Cardiac muscle cell (in vitro differentiated cells and primary cell): ENCODE results near the gene PCCB. TPM values are rescaled to one million over a fixed set of nuclear protein-coding genes. Genes with fewer than 3 reads are reported as not detected.

Experiments used
- DNase-seq, 2 donors: peaks; one replicate each; pipeline versions ENCODE4 v3.0.0 to v3.0.0-alpha.2; 2010 to 2017; ENCODE audit warnings: low read depth in 1 of 2, low spot score in 1 of 2
- H3K27ac ChIP-seq: fragments of 200-600 bp; sonication (generic); 2 replicates; pipeline ENCODE4 v1.5.1; 2016
- H3K27me3 ChIP-seq: fragments of 200-600 bp; sonication (generic); 2 replicates; pipeline ENCODE4 v1.6.0; 2016; ENCODE audit warnings: control low read depth
- H3K36me3 ChIP-seq: fragments of 200-600 bp; sonication (generic); 2 replicates; pipeline ENCODE4 v1.5.1; 2016; ENCODE audit warnings: control low read depth
- H3K4me1 ChIP-seq: fragments of 200-600 bp; sonication (generic); 2 replicates; pipeline ENCODE4 v1.8.1; 2017; ENCODE audit warnings: low read depth, mild to moderate bottlenecking, mixed run types
- H3K4me3 ChIP-seq: fragments of 200-600 bp; sonication (generic); 2 replicates; pipeline ENCODE4 v1.5.1; 2016; ENCODE audit warnings: mild to moderate bottlenecking
- H3K9me3 ChIP-seq: fragments of 200-600 bp; sonication (generic); 2 replicates; pipeline ENCODE4 v1.5.1; 2017; ENCODE audit warnings: low read depth, mild to moderate bottlenecking, control low read depth
- polyA plus RNA-seq: library from polyadenylated mRNA; unstranded; fragments of >200 nt; fragmentation: Nextera tagmentation; extraction: Ambion mirVana; gene quantifications from 2 replicates; pipeline ENCODE4 v1.2.1, GENCODE V29; 2016
- total RNA-seq: library from RNA; depleted of rRNA; stranded (reverse); fragments of >200 nt; gene quantifications from 2 replicates; pipeline ENCODE4 v1.2.3, GENCODE V29; 2016
- TF ChIP-seq, protein P1 (sequence below): IDR thresholded peaks from 2 replicates; pipeline ENCODE4 v1.5.1; 2012; ENCODE audit warnings: low read depth, mild to moderate bottlenecking, low read length

PCCB gene
- total and polyA plus RNA-seq, 2 experiments from 2014 or later = 57.8 to 65.8 TPM

DNA sequence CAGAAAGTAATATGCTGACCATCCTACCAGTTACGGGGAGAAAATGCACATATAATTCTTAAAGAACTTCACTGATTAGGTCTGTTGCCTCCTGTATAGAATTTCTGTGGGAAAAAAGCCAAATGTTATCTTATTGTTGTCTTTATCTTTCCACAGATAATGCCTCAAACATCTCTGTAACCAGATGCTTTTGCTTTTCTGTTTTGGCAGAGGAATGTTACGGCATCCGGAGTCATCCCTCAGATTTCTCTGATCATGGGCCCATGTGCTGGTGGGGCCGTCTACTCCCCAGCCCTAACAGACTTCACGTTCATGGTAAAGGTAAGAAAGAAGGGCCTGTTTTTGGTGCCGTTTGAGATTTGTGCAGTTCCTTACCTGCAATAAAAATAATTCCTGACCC lies 33.5 kb downstream of the PCCB start:
- peak in 1 of 2 donors; percentile 25 for DNase-seq
- H3K4me1 ChIP-seq = peaks cover 20% of the 10 kb centered on the region
- H3K9me3 ChIP-seq = no peaks in the 10 kb centered on the region
- no peak overlapping the region for H3K4me3 ChIP-seq
- H3K36me3 ChIP-seq = peaks cover 16% of the 10 kb centered on the region
- no peak overlapping the region for H3K27ac ChIP-seq
- no peaks in the 10 kb centered on the region for H3K27me3 ChIP-seq
- TF ChIP-seq, protein P1, sequence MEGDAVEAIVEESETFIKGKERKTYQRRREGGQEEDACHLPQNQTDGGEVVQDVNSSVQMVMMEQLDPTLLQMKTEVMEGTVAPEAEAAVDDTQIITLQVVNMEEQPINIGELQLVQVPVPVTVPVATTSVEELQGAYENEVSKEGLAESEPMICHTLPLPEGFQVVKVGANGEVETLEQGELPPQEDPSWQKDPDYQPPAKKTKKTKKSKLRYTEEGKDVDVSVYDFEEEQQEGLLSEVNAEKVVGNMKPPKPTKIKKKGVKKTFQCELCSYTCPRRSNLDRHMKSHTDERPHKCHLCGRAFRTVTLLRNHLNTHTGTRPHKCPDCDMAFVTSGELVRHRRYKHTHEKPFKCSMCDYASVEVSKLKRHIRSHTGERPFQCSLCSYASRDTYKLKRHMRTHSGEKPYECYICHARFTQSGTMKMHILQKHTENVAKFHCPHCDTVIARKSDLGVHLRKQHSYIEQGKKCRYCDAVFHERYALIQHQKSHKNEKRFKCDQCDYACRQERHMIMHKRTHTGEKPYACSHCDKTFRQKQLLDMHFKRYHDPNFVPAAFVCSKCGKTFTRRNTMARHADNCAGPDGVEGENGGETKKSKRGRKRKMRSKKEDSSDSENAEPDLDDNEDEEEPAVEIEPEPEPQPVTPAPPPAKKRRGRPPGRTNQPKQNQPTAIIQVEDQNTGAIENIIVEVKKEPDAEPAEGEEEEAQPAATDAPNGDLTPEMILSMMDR = no peak

DNA sequence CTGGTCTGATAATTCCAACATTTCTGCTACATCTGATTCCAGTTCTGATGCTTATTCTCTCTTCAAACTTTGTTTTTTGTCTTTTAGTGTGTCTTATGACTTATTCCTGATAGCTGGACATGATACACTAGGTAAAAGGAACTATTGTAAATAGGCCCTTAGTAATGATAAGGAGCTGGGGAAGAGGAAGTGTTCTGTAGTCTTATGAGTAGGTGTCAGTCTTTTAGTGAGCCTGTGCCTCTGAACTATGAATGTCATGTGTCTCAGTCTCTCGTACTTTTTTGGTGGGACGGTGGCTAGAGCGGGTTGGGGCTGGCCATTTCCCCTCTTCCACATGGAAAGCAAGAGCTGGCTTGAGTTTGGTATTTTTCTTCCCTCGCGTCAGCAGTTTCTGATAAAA lies 41.2 kb downstream of the PCCB start:
- H3K4me1 ChIP-seq = no peaks in the 10 kb centered on the region
- H3K27me3 ChIP-seq = no peaks in the 10 kb centered on the region
- H3K4me3 ChIP-seq = no peak overlapping the region
- no peaks in the 10 kb centered on the region for H3K9me3 ChIP-seq
- no peak for DNase-seq
- TF ChIP-seq, protein P1 = no peak
- H3K36me3 ChIP-seq = peaks cover 9% of the 10 kb centered on the region
- no peak overlapping the region for H3K27ac ChIP-seq

DNA sequence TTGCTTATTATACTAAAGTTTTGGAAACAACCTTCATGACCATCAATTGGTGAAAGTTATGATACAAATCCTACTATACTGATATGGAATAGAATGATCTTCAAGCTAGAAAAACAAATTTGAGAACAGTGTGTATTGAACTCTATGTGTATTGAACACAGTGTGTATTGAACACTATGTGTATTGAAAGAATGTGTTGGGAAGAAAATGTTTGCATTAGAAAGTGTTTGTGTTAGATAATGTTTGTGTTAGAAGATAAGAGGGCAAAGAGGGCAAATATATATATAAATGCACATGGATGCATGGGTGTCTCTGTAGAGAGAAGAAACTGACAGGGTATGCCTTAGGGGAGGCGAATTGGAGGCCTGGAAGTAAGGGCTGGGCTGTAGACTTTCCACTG lies 42.4 kb downstream of the PCCB start:
- Histone ChIP-seq H3K36me3 (peaks cover 9% of the 10 kb centered on the region), H3K27ac (no peak overlapping the region), H3K9me3 (no peaks in the 10 kb centered on the region), H3K4me3 (no peak overlapping the region), H3K27me3 (no peaks in the 10 kb centered on the region), H3K4me1 (no peaks in the 10 kb centered on the region)
- DNase-seq = no peak
- TF ChIP-seq, protein P1 = no peak

DNA sequence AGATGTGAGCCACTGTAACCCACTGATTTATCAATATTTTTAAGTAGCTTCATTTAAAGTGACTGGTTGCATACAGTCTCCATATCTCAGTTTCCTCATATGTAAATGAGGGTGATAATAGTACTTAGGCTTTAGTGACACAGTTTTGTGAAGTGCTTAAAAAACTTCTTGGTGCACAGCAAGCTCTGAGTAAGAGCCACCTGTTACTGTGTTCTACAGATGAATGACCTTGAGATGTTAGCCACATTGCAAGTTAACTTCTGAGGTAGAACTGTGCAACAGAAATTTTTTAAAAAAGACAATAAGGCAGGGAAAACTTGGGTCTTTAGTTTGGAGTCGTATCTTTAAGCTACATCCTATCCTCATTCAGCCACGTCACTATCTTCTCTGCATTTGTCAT lies 43.1 kb downstream of the PCCB start:
- Histone ChIP-seq H3K9me3 (no peaks in the 10 kb centered on the region), H3K4me3 (no peak overlapping the region), H3K27ac (no peak overlapping the region), H3K36me3 (peaks cover 9% of the 10 kb centered on the region), H3K27me3 (no peaks in the 10 kb centered on the region), H3K4me1 (no peaks in the 10 kb centered on the region)
- TF ChIP-seq, protein P1 = no peak
- DNase-seq = no peak

DNA sequence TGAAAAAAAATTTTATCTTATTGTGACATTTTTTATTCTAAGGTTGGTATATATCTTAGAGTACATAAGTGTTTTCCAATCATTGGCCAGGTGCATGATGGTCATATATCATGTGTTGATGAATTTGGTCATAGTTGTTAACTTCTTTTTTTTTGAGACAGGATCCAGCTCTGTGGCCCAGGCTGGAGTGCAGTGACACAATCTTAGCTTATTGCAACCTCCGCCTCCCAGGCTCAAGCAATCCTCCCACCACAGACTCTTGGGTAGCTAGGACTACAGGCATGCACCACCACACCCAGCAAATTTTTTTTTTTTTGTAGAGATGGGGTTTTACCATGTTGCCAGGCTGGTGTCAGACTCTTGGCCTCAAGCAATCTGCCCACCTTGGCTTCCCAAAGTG lies 44.0 kb downstream of the PCCB start:
- Histone ChIP-seq H3K4me1 (no peaks in the 10 kb centered on the region), H3K9me3 (no peaks in the 10 kb centered on the region), H3K27ac (no peak overlapping the region), H3K36me3 (peaks cover 9% of the 10 kb centered on the region), H3K4me3 (no peak overlapping the region), H3K27me3 (no peaks in the 10 kb centered on the region)
- DNase-seq = no peak
- TF ChIP-seq, protein P1 = no peak

DNA sequence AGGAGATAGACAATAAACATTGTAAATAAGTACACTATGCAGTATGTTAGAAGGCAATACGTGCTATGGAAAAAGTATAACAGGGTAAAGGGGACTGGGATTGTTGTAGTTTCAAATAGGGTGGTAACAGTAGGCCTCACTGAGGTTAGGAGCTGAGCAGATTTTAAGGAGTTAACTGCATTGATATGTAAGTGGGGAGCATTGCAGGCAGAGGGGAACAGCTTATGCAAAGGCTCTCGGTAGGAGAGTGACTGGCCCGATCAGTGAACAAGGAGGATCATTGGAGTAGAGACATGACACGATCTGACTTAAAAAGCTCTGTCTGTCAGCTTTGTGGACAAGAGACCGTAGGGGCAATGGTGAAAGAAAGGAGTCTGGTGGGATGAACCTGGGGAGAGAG lies 46.8 kb downstream of the PCCB start:
- no peaks in the 10 kb centered on the region for H3K9me3 ChIP-seq
- no peaks in the 10 kb centered on the region for H3K4me1 ChIP-seq
- peaks cover 9% of the 10 kb centered on the region for H3K36me3 ChIP-seq

More for the DNA sequence above, 46.8 kb downstream of the PCCB start:
- no peaks in the 10 kb centered on the region for H3K27me3 ChIP-seq
- H3K4me3 ChIP-seq = no peak overlapping the region
- no peak for DNase-seq
- no peak overlapping the region for H3K27ac ChIP-seq
- TF ChIP-seq, protein P1 = no peak
